NCI-H2081 (cell line): ENCODE data around the gene PAPOLG.
A peak's percentile ranks its signal among the peaks of the same experiment; 100 is the strongest.

Source experiments
- DNase-seq, 2 experiments: peaks; one replicate each; lab custom pipeline; 2025; lab: John Stamatoyannopoulos, UW

Gene PAPOLG

GRCh38 chr2:60756097-60757087 lies at the start of gene PAPOLG:
PAPOLG (plus strand) TSS chr2:60756268; CDS start chr2:60756479, 211 bp downstream.
- DNase-seq, result peak; percentile 95 to 97

GRCh38 chr2:60707750-60708371 lies 48.2 kb upstream of the PAPOLG start:
- peak; percentile 34 to 57 for DNase-seq

GRCh38 chr2:60708630-60709320 lies 47.3 kb upstream of the PAPOLG start:
- no peak for DNase-seq

- DNase-seq, result no peak
Observed at GRCh38 chr2:60710707-60711106, 45.4 kb upstream of the PAPOLG start.

- no peak for DNase-seq
Observed at GRCh38 chr2:60715561-60715960, 40.5 kb upstream of the PAPOLG start.

- no peak for DNase-seq
Observed at GRCh38 chr2:60717691-60718090, 38.4 kb upstream of the PAPOLG start.

- DNase-seq, result no peak
Observed at GRCh38 chr2:60719331-60719730, 36.7 kb upstream of the PAPOLG start.

- no peak for DNase-seq
Observed at GRCh38 chr2:60725466-60725865, 30.6 kb upstream of the PAPOLG start.

- DNase-seq, result no peak
Observed at GRCh38 chr2:60728855-60729254, 27.2 kb upstream of the PAPOLG start.

GRCh38 chr2:60735496-60736250 lies 20.4 kb upstream of the PAPOLG start:
- DNase-seq, result no peak

- DNase-seq, result no peak
Observed at GRCh38 chr2:60738679-60739078, 17.4 kb upstream of the PAPOLG start.

GRCh38 chr2:60739156-60739555 lies 16.9 kb upstream of the PAPOLG start:
- no peak for DNase-seq

- no peak for DNase-seq
Observed at GRCh38 chr2:60741576-60741975, 14.5 kb upstream of the PAPOLG start.

GRCh38 chr2:60742419-60742818 lies 13.6 kb upstream of the PAPOLG start:
- peak in 1 of 2 experiments; percentile 39 for DNase-seq

GRCh38 chr2:60745330-60745729 lies 10.7 kb upstream of the PAPOLG start:
- no peak for DNase-seq

- DNase-seq, result no peak
Observed at GRCh38 chr2:60745761-60746160, 10.3 kb upstream of the PAPOLG start.

GRCh38 chr2:60746318-60746717 lies 9.8 kb upstream of the PAPOLG start:
- peak in 1 of 2 experiments; percentile 8 for DNase-seq

- peak; percentile 85 to 93 for DNase-seq
Observed at GRCh38 chr2:60759654-60760053, 3.6 kb downstream of the PAPOLG start.

- DNase-seq, result no peak
Observed at GRCh38 chr2:60764736-60765534, 8.9 kb downstream of the PAPOLG start.

- no peak for DNase-seq
Observed at GRCh38 chr2:60766283-60766682, 10.2 kb downstream of the PAPOLG start.

GRCh38 chr2:60771508-60771907 lies 15.4 kb downstream of the PAPOLG start:
- DNase-seq, result no peak
